Astrocyte of the spinal cord (primary cell): ENCODE data around the gene ZMAT5.
A peak's percentile ranks its signal among the peaks of the same experiment; 100 is the strongest.

Experiments used
- DNase-seq: peaks from one replicate; pipeline ENCODE4 v3.0.0; 2011; ENCODE audit warnings: low read depth, low spot score
- H3K4me3 ChIP-seq: 2 replicates; pipeline ENCODE4 v1.5.1; 2011; ENCODE audit warnings: low read depth, mild to moderate bottlenecking, low read length, moderate library complexity
- CTCF ChIP-seq: IDR thresholded peaks from 2 replicates; pipeline ENCODE4 v1.5.1; 2012; ENCODE audit warnings: low read depth, mild to moderate bottlenecking, low read length, inconsistent platforms
- in situ Hi-C: cut with HindIII; loops from 2 replicates; pipeline ENCODE4 v1.10.0; 2017; ENCODE audit warnings: low sequenced_read_pairs

Gene ZMAT5

GRCh38 chr22:29693161-29693560 lies 73.6 kb downstream of the ZMAT5 start:
- no peak for DNase-seq
- TF ChIP-seq CTCF: no peak
- H3K4me3 ChIP-seq: no peak overlapping the region
- in situ Hi-C loops: no loop called here

- no peak for DNase-seq
- TF ChIP-seq CTCF: no peak
- H3K4me3 ChIP-seq: no peak overlapping the region
- in situ Hi-C loops: no loop called here
Observed at GRCh38 chr22:29692327-29692640, 74.5 kb downstream of the ZMAT5 start.

- TF ChIP-seq CTCF: no peak
- in situ Hi-C loops: no loop called here
- no peak for DNase-seq
- H3K4me3 ChIP-seq: no peak overlapping the region
Observed at GRCh38 chr22:29691636-29692326, 75.0 kb downstream of the ZMAT5 start.

- in situ Hi-C loops: no loop called here
- no peak overlapping the region for H3K4me3 ChIP-seq
- no peak for DNase-seq
- TF ChIP-seq CTCF: no peak
Observed at GRCh38 chr22:29690476-29690875, 76.3 kb downstream of the ZMAT5 start.

- no peak overlapping the region for H3K4me3 ChIP-seq
- in situ Hi-C loops: no loop called here
- peak; percentile 87 for TF ChIP-seq CTCF
- DNase-seq: peak; percentile 61
Observed at GRCh38 chr22:29689880-29690213, 77.0 kb downstream of the ZMAT5 start.

GRCh38 chr22:29689206-29689879 lies 77.5 kb downstream of the ZMAT5 start:
- DNase-seq: no peak
- no peak for TF ChIP-seq CTCF
- in situ Hi-C loops: no loop called here
- H3K4me3 ChIP-seq: no peak overlapping the region

- no peak for TF ChIP-seq CTCF
- no peak overlapping the region for H3K4me3 ChIP-seq
- no peak for DNase-seq
- in situ Hi-C loops: no loop called here
Observed at GRCh38 chr22:29684244-29684643, 82.6 kb downstream of the ZMAT5 start.
